Neural cell (in vitro differentiated cells): ENCODE measurements around the gene SLC26A9.

Experiments used
- CTCF ChIP-seq: fragments of 450-650 bp; IDR thresholded peaks from 2 replicates; pipeline ENCODE4 v1.5.1; 2014; ENCODE audit warnings: antibody characterized with exemption, mild to moderate bottlenecking, moderate library complexity; ENCODE audit not compliant: poor library complexity, severe bottlenecking
- MXI1 ChIP-seq: fragments of 450-650 bp; conservative IDR thresholded peaks from 2 replicates; pipeline ENCODE4 v1.6.1; 2014; ENCODE audit warnings: antibody characterized with exemption, mild to moderate bottlenecking; ENCODE audit not compliant: poor library complexity, severe bottlenecking
- POLR2AphosphoS5 ChIP-seq: IDR thresholded peaks from 2 replicates; pipeline ENCODE4 v1.6.1; 2012
- TAF1 ChIP-seq: IDR thresholded peaks from 2 replicates; pipeline ENCODE4 v1.6.1; 2012; ENCODE audit warnings: low read depth

- TF ChIP-seq TAF1 (no peak), CTCF (peak; percentile 56), POLR2AphosphoS5 (no peak), MXI1 (no peak)
Measured at GRCh38 chr1:205983925-205984725, 40.9 kb upstream of the SLC26A9 start.
